ENCODE data around the gene GRIK3. TPM values are rescaled to one million over a fixed set of nuclear protein-coding genes. Genes with fewer than 3 reads are reported as not detected.

GRIK3 gene
- total RNA-seq, 3 donors from 2014 or later (not counting 1 experiment from before 2014, with no cell fraction given) = not detected

GRCh38 chr1:36988741-36989193, 45.5 kb downstream of the GRIK3 start:
- no peak overlapping the region for H3K27ac ChIP-seq (ENCODE audit: low read length)
- H3K4me3 ChIP-seq (ENCODE audit: low read length) = no peak overlapping the region
- H3K4me1 ChIP-seq (ENCODE audit: control insufficient read depth, insufficient read depth, low read length) = no peaks in the 10 kb centered on the region
- WGBS (ENCODE audit: insufficient coverage) = 84% methylated on average over 12 of the region's 12 CpGs
- no peaks in the 10 kb centered on the region for H3K36me3 ChIP-seq (ENCODE audit: control insufficient read depth, insufficient read depth, low read length)
- H3K9me3 ChIP-seq (ENCODE audit: control insufficient read depth, insufficient read depth, low read length) = no peaks in the 10 kb centered on the region
- peaks cover 6 to 16% of the 10 kb centered on the region in 2 donors for H3K27me3 Mint-ChIP-seq (ENCODE audit: low read depth in 2 of 2)
- TF ChIP-seq, protein P1, sequence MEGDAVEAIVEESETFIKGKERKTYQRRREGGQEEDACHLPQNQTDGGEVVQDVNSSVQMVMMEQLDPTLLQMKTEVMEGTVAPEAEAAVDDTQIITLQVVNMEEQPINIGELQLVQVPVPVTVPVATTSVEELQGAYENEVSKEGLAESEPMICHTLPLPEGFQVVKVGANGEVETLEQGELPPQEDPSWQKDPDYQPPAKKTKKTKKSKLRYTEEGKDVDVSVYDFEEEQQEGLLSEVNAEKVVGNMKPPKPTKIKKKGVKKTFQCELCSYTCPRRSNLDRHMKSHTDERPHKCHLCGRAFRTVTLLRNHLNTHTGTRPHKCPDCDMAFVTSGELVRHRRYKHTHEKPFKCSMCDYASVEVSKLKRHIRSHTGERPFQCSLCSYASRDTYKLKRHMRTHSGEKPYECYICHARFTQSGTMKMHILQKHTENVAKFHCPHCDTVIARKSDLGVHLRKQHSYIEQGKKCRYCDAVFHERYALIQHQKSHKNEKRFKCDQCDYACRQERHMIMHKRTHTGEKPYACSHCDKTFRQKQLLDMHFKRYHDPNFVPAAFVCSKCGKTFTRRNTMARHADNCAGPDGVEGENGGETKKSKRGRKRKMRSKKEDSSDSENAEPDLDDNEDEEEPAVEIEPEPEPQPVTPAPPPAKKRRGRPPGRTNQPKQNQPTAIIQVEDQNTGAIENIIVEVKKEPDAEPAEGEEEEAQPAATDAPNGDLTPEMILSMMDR (IDR thresholded peaks at IDR 0.05) = no peak
- intact Hi-C loops (cut with micrococcal nuclease) = no loop called here
- no peaks in the 10 kb centered on the region for H3K36me3 Mint-ChIP-seq
- ATAC-seq = no peak
- no peak overlapping the region for H3K27ac Mint-ChIP-seq
- no peaks in the 10 kb centered on the region for H3K4me1 Mint-ChIP-seq
- no peak for DNase-seq
- H3K9me3 Mint-ChIP-seq = no peaks in the 10 kb centered on the region
- no peaks in the 10 kb centered on the region for H3K27me3 ChIP-seq (ENCODE audit: control insufficient read depth, insufficient read depth, low read length)
- no peak overlapping the region for H3K4me3 Mint-ChIP-seq

DNA sequence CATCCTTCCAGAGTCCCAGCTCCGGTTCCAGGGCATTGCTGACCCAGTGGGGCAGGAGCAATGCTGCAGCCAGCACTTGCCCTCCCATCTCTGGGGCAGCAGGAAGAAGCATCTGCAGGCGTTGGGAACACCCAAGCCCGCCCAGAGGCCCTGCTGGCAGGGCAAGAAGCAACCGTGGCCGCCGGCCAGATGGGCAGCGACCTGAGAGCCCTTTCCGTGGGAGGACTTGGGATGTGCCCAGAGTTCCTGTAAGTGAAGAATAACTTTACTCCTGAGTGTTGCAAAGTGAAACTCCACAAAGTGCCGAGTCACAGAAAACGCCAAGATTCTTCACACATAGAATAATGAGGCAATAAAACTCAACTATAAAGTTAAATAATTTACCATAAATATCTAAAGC, 46.0 kb downstream of the GRIK3 start:
- Mint-ChIP-seq H3K27me3 (ENCODE audit: low read depth in 2 of 2) (peaks cover 9 to 16% of the 10 kb centered on the region in 2 donors), H3K36me3 (no peaks in the 10 kb centered on the region), H3K9me3 (no peaks in the 10 kb centered on the region), H3K27ac (no peak overlapping the region), H3K4me1 (no peaks in the 10 kb centered on the region), H3K4me3 (no peak overlapping the region)
- H3K27ac ChIP-seq (ENCODE audit: low read length) = no peak overlapping the region
- no peaks in the 10 kb centered on the region for H3K36me3 ChIP-seq (ENCODE audit: control insufficient read depth, insufficient read depth, low read length)
- 78% methylated on average over 10 of the region's 10 CpGs for WGBS (ENCODE audit: insufficient coverage)
- H3K9me3 ChIP-seq (ENCODE audit: control insufficient read depth, insufficient read depth, low read length) = no peaks in the 10 kb centered on the region
- no peaks in the 10 kb centered on the region for H3K27me3 ChIP-seq (ENCODE audit: control insufficient read depth, insufficient read depth, low read length)
- no peak overlapping the region for H3K4me3 ChIP-seq (ENCODE audit: low read length)
- DNase-seq = no peak
- intact Hi-C loops (cut with micrococcal nuclease) = no loop called here
- no peak for ATAC-seq
- no peaks in the 10 kb centered on the region for H3K4me1 ChIP-seq (ENCODE audit: control insufficient read depth, insufficient read depth, low read length)
- TF ChIP-seq, protein P1 (IDR thresholded peaks at IDR 0.05) = no peak

DNA sequence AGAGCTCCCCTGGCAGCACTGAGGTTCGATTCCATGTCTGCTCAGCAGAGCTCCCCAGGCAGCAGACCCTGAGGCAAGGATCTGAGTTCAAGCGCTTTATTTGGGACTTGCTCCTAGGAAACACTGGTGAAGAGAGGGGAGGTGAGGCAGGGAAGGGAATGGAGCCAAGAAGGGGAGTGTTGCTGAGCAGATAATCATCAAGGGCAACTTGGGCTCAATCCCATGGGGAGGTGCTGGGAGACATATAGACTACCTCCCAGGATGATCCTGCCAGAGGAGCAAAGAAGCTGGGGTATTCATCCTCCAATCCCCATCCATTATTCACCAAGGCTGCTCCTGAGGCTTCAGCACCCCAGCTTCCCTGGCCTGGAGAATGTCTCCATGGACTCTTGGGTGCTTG, 47.0 kb downstream of the GRIK3 start:
- Mint-ChIP-seq H3K4me1 (peaks cover 4 to 7% of the 10 kb centered on the region in 2 donors), H3K27me3 (ENCODE audit: low read depth in 2 of 2) (peaks cover 11 to 14% of the 10 kb centered on the region in 2 donors), H3K9me3 (no peaks in the 10 kb centered on the region), H3K4me3 (no peak overlapping the region), H3K36me3 (no peaks in the 10 kb centered on the region), H3K27ac (no peak overlapping the region)
- Histone ChIP-seq H3K27ac (ENCODE audit: low read length) (no peak overlapping the region), H3K36me3 (ENCODE audit: control insufficient read depth, insufficient read depth, low read length) (no peaks in the 10 kb centered on the region), H3K9me3 (ENCODE audit: control insufficient read depth, insufficient read depth, low read length) (no peaks in the 10 kb centered on the region), H3K4me1 (ENCODE audit: control insufficient read depth, insufficient read depth, low read length) (no peaks in the 10 kb centered on the region), H3K27me3 (ENCODE audit: control insufficient read depth, insufficient read depth, low read length) (no peaks in the 10 kb centered on the region), H3K4me3 (ENCODE audit: low read length) (no peak overlapping the region)
- intact Hi-C loops (cut with micrococcal nuclease) = no loop called here
- 84% methylated on average over 2 of the region's 2 CpGs for WGBS (ENCODE audit: insufficient coverage)
- TF ChIP-seq, protein P1 (IDR thresholded peaks at IDR 0.05) = no peak
- ATAC-seq (no peak), DNase-seq (no peak)
